Measurements from ENCODE around the gene KATNA1.
"Not testable (repeated sequence)": the region's sequence is repeated elsewhere in the genome, so short reads cannot be mapped to it uniquely, and the experiment has no call there.

Gene KATNA1

GRCh38 chr6:149648148-149649145, at the start of gene KATNA1:
TSS of gene KATNA1 (minus strand) at chr6:149648714. CDS start at chr6:149638547, 10,167 bp downstream.
- ATAC-seq: peak; percentile 95
- peak; percentile 92 for DNase-seq

DNA sequence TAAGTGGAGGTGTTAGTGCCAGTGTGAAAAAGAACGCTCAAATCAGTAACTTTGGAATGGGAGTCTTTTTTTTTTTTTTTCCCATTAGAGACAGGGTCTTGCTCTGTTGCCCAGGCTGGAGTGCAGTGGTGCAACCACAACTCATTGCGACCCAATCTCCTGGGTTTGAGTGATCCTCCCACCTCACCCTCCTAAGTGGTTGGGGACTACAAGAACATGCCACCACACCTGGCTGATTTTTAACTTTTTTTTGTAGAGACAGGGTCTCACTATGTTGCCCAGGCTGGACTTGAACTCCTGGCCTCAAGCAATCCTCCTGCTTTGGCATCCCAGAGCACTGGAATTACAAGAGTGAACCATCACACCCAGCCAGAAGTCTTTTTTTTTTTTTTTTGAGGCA, 49.7 kb upstream of the KATNA1 start:
- ATAC-seq (no peak), DNase-seq (no peak)

GRCh38 chr6:149696901-149697300, 48.4 kb upstream of the KATNA1 start:
- no peak for ATAC-seq

GRCh38 chr6:149694921-149695320, 46.4 kb upstream of the KATNA1 start:
- DNase-seq (no peak), ATAC-seq (no peak)

More at GRCh38 chr6:149696901-149697300, 48.4 kb upstream of the KATNA1 start:
- DNase-seq: no peak

DNA sequence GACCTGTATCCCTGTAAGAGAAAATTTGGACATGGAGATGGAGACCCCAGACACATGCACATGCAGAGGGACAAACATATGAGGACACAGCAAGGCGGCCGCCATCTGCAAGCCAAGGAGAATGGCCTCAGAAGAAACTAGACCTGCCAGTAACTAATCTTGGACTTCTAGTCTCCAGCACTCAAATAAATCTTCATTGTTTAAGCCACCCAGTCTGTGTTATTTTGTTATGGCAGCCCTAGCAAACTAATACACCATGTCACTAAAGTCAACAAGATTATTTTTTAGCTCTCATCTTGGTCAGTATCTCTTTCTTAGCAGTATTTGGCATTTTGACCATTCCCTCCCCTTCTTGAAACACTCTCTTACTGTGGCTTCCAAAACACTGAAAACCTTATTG, 42.7 kb upstream of the KATNA1 start:
- no peak for DNase-seq
- ATAC-seq: no peak

- ATAC-seq (no peak), DNase-seq (no peak)
Observed at GRCh38 chr6:149686230-149686629, 37.7 kb upstream of the KATNA1 start.

DNA sequence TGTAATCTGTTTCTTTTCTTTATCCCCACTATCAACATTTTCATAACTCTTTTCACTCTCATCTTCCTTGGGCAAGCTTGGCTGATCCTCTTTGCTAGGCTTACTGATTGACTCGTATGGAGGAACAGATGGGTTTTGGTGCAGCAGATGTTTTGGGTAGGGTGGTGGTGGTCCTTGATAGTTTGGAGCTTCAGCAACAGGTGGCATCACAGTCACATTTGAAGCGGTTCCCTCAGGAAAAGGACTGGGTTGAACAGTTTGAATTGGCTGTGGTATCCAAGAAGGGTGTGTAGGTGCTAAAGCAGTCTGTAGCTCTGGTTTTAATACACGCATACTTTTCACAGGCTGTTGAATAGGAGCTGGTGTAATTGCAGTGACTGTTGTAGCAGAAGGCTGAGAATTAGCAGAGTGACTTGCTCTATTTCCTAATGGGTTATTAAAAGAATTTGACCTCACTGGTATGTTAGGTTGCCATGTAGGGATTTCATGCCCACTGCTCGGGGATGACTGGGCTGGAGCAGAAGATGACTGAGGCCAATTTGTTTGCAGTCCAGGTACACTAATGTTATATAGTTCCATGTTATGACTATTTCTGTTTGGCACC, 34.8 kb upstream of the KATNA1 start:
- no peak for DNase-seq
- ATAC-seq: no peak

DNA sequence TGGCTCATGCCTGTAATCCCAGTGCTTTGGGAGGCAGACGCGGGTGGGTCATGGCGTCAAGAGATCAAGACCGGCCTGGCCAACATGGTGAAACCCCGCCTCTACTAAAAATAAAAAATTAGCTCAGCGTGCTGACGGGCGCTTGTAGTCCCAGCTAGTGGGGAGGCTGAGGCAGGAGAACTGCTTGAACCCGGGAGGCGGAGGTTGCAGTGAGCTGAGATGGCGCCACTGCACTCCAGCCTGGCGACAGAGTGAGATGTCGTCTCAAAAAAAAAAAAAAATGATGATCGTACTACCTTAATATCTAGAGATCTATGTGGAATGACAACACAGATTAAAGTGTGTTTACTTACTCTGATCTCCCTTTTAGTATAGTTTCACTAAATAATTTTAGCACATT, 33.3 kb upstream of the KATNA1 start:
- ATAC-seq, DNase-seq: not testable (repeated sequence)

- ATAC-seq: no peak
- DNase-seq: no peak
Observed at GRCh38 chr6:149681209-149681608, 32.7 kb upstream of the KATNA1 start.

DNA sequence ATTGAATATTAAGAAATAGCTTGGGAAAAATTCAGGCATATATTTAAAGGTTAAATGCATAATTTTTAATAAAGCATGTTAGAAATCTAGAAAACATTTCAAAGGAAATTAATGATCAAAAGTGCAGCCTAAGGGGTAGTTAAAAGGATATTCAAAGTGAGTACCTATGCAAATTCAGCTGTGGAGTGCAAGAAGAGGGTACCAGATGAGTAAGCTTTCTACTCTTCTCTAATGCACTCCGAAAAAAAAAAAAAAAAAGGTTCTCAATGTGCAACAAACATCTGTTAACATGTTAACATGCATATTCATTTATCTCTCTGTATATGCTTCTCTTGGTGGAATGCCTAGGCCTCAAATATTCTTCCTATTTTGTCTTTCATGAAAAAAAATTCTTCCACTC, 32.0 kb upstream of the KATNA1 start:
- DNase-seq: no peak
- no peak for ATAC-seq

GRCh38 chr6:149672265-149672664, 23.8 kb upstream of the KATNA1 start:
- not testable (repeated sequence) for ATAC-seq, DNase-seq

DNA sequence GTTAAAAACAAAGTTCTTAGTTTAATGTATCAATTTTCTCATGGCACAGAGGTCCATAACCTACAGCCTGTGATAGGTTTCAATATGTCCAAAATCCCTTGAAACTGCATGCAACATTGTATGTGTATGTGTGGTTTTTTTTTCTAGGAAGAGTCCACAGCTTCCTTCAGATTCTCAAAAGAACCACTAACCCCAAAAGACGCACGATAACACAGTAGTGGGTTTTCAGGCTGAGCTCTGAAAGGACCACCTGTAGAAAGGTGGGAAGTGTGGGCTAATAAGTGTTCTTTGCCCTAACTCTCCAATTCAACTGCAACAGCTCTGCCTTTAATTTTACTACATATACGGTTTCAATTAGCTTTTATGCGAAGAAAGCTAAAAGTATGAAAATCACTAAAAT, 11.5 kb upstream of the KATNA1 start:
- no peak for ATAC-seq
- no peak for DNase-seq

DNA sequence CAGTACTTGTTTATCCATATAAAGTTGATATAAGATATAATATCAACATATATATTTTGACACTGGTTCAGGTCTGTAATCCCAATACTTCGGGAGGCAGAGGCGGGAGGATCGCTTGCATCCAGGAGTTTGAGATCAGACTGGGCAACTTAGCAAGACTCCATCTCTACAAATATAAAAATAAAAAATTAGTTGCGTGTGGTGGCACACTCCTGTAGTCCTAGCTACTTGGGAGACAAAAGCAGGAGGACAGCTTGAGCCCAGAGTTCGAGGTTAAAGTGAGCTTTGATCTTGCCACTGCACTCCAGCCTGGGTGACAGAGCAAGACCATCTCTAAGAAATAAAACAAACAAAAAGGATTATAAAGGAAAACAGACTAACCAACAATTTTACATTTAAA, 8.9 kb upstream of the KATNA1 start:
- ATAC-seq: no peak
- no peak for DNase-seq

DNA sequence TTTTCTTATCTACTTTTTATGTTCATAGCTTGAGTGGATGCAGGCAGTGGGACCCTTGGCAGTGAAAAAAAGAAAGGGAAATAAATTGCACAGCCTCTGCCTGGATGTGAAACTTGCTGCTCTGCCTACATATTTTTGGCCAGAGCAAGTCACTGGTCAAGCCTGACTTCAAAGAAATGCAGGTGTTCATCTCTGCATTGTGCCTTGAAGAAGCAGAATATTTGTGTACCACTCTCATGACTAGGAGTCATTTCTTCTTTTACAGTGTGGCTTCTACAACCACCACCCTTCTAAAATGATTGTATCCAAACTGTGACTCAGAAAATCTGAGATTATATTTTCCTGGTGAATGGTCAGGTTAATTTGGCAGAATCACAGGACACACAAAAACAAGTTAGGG, 2.5 kb upstream of the KATNA1 start:
- ATAC-seq (no peak), DNase-seq (no peak)

DNA sequence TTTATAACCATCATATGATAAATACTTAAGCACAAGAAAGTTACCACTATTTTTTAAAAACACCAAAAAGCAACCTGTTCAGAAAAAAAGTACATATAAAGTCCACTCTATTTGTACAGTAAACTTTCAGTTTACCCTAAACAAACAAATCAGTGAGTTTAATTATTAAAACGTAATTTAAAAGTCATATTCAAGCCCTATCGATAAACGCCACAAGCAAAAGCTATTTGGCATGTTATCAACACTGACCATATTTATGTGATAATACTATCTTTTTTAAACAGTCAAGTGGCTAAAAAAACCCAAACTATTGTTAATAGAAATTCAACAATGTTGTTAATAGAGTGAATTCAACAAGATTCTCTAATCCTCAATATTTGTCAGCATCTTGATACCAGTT, 1.9 kb downstream of the KATNA1 start:
- DNase-seq (no peak), ATAC-seq (no peak)

DNA sequence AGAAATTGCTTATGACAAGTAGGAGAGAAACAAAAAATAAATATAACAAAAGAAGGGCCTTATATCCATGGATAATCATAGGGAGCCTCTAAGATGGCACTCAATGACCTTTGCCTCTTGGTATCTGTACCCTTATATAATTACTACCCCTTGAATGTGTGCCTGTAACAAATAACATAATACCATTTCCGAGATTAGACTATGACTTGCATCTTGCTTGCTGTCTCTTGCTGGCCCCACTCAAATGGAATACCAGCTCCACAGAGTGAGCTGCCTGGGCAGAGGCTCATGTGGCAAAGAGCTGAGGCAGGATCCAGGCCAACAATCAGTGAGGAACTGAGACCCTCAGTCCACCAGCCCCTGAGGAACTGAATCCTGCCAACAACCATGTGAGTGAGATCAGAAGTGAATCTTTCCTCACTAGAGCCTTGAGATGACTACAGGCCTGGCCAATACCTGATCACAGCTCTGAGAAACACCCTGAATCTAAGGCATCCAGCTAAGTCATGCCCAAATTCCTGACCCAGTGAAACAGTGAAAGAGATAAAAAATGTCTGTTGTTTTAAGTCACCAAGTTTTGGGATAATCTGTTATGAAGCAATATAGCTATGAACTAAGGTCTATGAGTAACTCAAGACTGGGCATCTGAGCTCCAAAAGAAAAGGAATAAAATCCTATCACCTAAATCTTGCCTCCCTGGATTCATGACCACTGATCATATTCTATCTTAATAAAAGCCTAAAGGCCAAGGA, 5.5 kb downstream of the KATNA1 start:
- ATAC-seq (no peak), DNase-seq (no peak)

GRCh38 chr6:149636124-149636523, 12.4 kb downstream of the KATNA1 start:
- DNase-seq: no peak
- ATAC-seq: no peak

GRCh38 chr6:149634315-149634714, 14.2 kb downstream of the KATNA1 start:
- no peak for DNase-seq
- ATAC-seq: no peak

GRCh38 chr6:149628875-149629510, 19.5 kb downstream of the KATNA1 start:
- ATAC-seq: peak; percentile 49
- DNase-seq: no peak

GRCh38 chr6:149627672-149628071, 20.8 kb downstream of the KATNA1 start:
- DNase-seq (no peak), ATAC-seq (no peak)

DNA sequence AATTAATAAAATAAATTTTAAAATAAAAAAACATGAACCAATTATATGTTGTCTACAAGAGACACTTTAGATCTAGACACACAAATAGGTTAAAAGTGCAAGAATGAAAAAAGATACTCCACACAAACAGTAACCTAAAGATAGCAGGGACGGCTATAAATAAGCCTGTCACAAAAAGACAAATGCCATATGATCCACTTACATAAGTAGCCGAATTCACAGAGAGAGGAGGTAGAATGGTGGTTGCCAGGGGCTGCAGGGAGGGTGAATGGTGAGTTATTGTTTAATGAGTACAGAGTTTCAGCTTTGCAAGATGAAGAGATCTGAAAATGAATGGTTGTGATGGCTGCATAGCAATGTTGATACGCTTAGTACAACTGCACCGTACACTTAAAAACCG, 32.7 kb downstream of the KATNA1 start:
- DNase-seq (no peak), ATAC-seq (no peak)

GRCh38 chr6:149614337-149614736, 34.2 kb downstream of the KATNA1 start:
- DNase-seq (no peak), ATAC-seq (no peak)
